Endometrium (tissue), 2 donors: ENCODE data around the gene FAM234B.

ENCODE experiments used
- FAIRE-seq: peaks from 2 replicates; lab custom pipeline; 2012; peaks lifted over from hg19 to GRCh38; lab: Jason Lieb, UNC
- donor health status: control.
- donor health status: control.

FAM234B gene

GRCh38 chr12:13044002-13044905 is at the start of gene FAM234B:
TSS of gene FAM234B (plus strand) at chr12:13044381. CDS start at chr12:13044404, 23 bp downstream.
- FAIRE-seq, result no peak

- FAIRE-seq, result no peak
Observed at GRCh38 chr12:12995088-12995487, 49.1 kb upstream of the FAM234B start.

- no peak for FAIRE-seq
Observed at GRCh38 chr12:12996209-12996608, 48.0 kb upstream of the FAM234B start.

- no peak for FAIRE-seq
Observed at GRCh38 chr12:12997156-12997555, 47.0 kb upstream of the FAM234B start.

- no peak for FAIRE-seq
Observed at GRCh38 chr12:12997734-12998133, 46.4 kb upstream of the FAM234B start.

- no peak for FAIRE-seq
Observed at GRCh38 chr12:12998248-12998647, 45.9 kb upstream of the FAM234B start.

GRCh38 chr12:12999271-12999958 is 44.8 kb upstream of the FAM234B start:
- no peak for FAIRE-seq

GRCh38 chr12:12999959-13000615 is 44.1 kb upstream of the FAM234B start, which contains the start of gene HEBP1:
TSS of gene HEBP1 (minus strand) at chr12:13000265. CDS start at chr12:13000114, 151 bp downstream.
- no peak for FAIRE-seq

GRCh38 chr12:13000616-13000924 is 43.6 kb upstream of the FAM234B start:
- no peak for FAIRE-seq

- no peak for FAIRE-seq
Observed at GRCh38 chr12:13000925-13001774, 43.0 kb upstream of the FAM234B start.

- FAIRE-seq, result no peak
Observed at GRCh38 chr12:13001775-13002040, 42.5 kb upstream of the FAM234B start.

GRCh38 chr12:13002301-13003097 is 41.7 kb upstream of the FAM234B start:
- no peak for FAIRE-seq

- FAIRE-seq, result no peak
Observed at GRCh38 chr12:13004361-13004760, 39.8 kb upstream of the FAM234B start.

- no peak for FAIRE-seq
Observed at GRCh38 chr12:13004986-13005385, 39.2 kb upstream of the FAM234B start.

GRCh38 chr12:13005649-13006048 is 38.5 kb upstream of the FAM234B start:
- no peak for FAIRE-seq

GRCh38 chr12:13007496-13008233 is 36.5 kb upstream of the FAM234B start:
- FAIRE-seq, result no peak

GRCh38 chr12:13008741-13009380 is 35.3 kb upstream of the FAM234B start:
- no peak for FAIRE-seq

- FAIRE-seq, result no peak
Observed at GRCh38 chr12:13011098-13011497, 33.1 kb upstream of the FAM234B start.

- no peak for FAIRE-seq
Observed at GRCh38 chr12:13022851-13023271, 21.3 kb upstream of the FAM234B start.
